Fibroblast of mammary gland (primary cell): ENCODE measurements around the gene BTNL9.

ENCODE experiments used
- DNase-seq: peaks from one replicate; pipeline ENCODE4 v3.0.0-alpha.2; 2010; ENCODE audit warnings: low read depth
- H3K4me3 ChIP-seq: 2 replicates; pipeline ENCODE4 v1.5.1; 2011; ENCODE audit warnings: low read depth, mild to moderate bottlenecking, low read length, moderate library complexity; ENCODE audit not compliant: control insufficient read depth
- CTCF ChIP-seq: conservative IDR thresholded peaks from 2 replicates; pipeline ENCODE4 v1.5.1; 2011; ENCODE audit warnings: low read depth, low read length, inconsistent platforms; ENCODE audit not compliant: control insufficient read depth, insufficient read depth

Gene BTNL9

GRCh38 chr5:181109489-181110013 is 69.5 kb downstream of the BTNL9 start:
- DNase-seq = no peak
- TF ChIP-seq CTCF = no peak
- no peak overlapping the region for H3K4me3 ChIP-seq

DNA sequence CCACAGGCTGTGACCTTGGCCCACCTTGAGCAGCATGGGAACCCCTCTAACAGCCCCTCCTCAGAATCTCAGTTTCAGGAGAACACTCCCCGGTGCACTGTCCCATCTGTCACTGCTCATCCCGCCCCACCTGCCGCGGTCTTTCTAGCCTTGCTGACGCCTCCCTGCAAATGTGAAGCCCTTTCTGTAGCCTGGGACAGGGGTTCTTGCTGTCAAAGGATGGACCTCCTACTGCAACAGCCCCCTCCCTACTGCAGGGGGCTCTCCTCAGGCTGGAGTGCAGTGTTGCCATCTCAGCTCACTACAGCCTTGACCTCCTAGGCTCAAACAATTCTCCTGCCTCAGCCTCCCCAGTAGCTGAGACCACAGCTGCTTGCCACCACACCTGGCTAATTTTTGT is 70.9 kb downstream of the BTNL9 start:
- no peak overlapping the region for H3K4me3 ChIP-seq
- DNase-seq = no peak
- TF ChIP-seq CTCF = no peak
